HG03064 (cell line): Measurements from ENCODE around the gene LDB2.
"Not testable (repeated sequence)": the region's sequence is repeated elsewhere in the genome, so short reads cannot be mapped to it uniquely, and the experiment has no call there.

Experiments
- ATAC-seq: cut with Tn5 transposase; IDR thresholded peaks from one replicate; pipeline ENCODE4 v1.9.1; 2021; ENCODE audit warnings: low read depth; ENCODE audit not compliant: unreplicated experiment

Gene LDB2

DNA sequence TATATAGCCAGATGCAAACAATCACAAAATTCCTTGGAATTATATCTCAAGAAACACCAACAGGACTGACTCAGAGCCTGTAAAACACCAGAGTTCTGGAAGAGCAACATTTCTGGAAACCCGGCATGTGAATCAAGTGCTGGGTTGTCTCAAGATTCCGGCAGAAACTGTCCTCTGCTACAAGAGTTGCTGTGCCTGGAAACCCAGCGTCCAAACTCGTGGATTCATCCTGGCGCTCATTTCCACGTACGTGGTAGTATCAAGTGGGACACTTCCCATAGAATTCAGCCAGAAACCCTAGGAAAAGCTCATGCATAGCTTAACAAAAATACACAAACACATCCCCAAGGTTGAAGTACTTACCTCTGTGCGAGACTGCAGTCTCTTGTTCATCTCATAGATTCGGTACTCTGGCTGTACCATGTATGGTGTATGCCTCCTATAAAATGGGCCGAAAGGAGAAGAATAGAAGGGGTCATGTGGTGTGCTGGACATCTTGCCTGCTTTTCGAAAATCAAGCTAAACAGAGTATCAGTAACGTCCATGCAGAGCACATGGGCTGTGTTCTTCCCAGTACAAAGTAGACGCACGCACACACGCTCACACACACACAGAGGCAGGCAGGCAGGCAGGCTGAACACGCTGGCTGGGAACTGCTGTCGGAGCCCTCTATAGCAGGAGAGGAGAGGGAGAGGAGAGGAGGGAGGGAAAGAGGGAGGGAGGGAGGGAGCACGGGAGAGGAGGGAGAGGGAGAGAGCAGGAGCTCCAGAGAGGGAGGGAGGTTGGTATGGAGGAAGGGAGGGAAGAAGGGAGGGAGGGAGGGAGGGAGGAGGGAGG lies at the start of gene LDB2:
TSS of gene LDB2 (minus strand) at position 655 of the 837 bp plus-strand sequence.
- no peak for ATAC-seq

DNA sequence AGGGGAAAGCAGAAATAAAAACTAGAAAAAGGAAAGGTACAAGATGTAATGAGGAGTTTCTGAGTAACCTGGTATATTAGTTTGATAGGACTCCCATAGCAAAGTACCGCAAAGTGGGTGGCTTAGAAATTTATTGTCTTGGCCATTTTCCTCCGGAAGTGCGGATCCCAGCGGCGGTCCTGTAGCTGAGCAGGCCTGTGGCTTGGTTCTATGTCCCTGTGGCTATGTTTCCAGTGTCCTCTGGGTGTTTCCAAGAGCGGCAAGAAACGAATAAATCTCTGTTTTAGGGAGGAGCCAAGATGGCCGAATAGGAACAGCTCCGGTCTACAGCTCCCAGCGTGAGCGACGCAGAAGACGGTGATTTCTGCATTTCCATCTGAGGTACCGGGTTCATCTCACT lies 44.0 kb upstream of the LDB2 start:
- no peak for ATAC-seq

DNA sequence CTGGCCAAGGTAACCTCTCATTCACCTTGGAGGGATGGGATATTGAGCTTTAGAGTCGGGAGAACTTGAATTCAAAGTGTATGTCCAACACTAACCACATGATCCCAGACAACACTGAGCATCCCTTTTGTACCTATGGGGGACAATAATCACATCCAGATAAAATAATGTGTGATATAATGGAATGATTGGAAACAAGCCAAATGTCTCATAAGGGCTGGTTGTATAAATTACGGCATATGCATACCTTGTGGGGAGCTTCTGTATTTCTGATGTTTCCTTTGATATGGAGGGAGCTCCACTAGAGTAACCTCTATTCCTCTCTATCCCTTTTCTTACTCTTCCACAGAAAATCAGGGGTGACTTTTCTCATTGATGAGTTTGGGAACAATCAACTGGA lies 40.7 kb upstream of the LDB2 start:
- ATAC-seq = no peak

DNA sequence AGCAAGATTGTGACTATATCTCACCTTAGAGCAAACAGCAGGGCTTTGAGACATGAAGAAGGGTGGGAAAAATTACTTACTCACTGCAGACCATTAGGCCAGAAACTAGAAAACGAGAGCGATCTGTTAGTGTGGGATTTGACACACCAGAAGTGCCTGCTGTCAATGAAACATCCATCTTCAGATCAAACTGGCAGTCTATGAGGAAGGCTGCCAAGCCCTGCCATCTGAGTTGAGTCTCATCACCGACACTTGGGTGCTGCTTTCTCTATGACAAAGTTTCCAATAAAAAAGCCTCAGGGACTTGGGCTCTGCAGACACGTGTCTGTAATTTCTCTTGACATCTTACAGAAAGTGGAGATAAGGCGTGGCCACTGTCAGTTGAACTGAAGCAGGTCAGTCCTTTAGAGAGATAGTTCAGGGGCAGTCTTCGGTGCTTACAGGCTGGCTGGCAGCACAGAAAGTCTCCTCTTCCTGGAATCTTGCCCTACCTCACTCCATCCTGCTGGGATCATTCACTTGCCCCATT lies 40.1 kb upstream of the LDB2 start:
- no peak for ATAC-seq

DNA sequence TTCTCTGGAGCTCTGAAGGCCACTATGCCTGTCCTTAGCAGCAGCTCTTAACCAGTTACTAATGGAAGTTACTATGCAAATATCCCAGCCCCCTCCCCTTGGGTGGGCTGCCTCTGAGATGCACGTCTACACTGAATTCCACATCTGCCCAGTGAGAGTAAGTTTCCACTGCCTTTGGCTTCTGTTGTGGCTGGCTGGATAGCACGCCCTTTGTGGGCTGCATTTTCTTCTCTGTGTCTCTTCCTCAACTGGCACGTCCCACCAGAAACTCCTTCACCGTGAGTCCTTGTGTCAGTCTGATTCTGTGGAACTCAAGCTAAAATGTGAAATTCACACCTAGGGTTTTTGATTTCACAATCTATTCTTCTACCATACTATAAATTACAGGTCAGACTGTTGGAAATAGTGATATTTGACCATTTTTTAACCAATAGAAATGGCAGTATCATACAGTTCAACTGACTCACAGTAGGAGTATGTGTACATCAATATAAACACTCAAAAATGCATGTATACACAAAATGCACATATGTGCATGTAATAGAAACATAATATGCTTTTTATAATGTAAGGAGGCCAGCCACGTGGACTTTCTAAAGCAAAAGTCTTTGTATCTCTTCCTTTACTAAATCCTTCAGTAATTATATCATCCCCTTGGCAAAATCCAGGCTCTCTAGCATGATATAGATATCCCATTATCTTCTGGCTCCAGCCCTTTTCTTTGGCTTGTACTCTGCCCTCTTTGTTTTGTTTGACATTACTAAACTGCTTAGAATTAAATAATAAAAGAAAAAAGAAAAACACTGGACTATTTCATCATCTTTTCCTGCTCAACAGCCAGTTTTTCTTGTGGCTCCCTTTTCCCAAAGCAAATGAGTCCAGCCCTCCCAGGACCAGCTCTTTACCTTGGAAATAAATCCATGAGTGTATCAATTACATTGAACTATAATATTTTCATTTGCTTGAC lies 33.2 kb upstream of the LDB2 start:
- ATAC-seq = no peak

DNA sequence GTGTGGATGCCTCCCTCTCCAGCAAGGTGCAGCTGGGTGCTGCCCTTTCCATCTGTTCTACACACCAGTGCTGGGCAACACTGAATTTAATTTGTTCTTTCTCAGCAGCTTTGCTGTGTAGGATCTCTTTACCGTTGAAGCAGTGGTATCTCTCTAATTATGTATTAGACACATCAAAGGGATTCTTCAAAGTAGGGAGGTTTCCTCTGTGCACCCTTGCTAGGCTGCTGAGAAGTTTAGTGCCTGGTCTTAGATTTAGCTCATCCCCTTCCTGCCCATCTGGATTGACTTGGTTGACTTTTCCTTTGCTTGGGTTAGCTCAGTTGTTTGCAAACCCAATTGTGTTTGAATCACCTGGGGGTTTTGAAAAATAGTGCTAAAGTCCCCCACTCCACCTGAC lies 27.8 kb upstream of the LDB2 start:
- no peak for ATAC-seq

DNA sequence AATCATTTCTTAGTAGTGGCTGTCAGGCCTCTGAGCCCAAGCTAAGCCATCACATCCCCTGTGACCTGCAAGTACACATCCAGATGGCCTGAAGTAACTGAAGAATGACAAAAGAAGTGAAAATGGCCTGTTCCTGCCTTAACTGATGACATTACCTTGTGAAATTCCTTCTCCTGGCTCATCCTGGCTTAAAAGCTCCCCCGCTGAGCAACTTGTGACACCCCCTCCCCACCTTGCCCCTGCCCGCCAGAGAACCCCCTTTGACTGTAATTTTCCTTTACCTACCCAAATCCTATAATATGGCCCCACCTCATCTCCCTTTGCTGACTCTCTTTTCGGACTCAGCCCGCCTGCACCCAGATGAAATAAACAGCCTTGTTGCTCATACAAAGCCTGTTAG lies 20.3 kb upstream of the LDB2 start:
- ATAC-seq = not testable (repeated sequence)

DNA sequence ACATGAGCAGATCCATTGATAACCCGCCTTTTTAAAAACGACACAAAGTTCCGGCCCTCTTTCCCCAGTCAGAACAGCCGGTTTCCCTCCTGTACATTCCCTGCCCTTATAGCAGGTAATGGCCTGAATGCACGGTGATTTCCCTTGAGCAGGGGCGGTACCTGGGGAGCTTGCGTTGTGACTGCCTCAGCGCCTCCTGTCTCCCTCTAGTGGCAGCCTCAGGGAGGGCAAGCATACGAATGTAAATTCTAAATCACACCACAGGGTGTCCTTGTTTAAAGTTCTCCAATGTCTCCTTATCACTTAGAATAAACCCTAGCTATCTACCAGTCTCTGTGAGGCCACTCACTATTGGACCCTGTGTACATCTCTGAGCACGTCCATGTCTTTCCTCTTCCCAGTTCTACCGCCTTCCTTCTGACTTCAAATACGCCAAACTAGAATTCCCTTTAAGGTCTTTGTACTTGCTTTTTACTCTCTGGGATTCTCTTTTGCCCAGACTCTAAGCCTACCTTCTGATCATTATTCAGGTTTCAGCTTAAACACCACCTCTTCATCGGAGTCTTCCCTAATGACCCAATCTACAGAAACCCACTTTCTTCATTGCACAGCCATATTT lies 18.4 kb upstream of the LDB2 start:
- peak; percentile 97 for ATAC-seq

DNA sequence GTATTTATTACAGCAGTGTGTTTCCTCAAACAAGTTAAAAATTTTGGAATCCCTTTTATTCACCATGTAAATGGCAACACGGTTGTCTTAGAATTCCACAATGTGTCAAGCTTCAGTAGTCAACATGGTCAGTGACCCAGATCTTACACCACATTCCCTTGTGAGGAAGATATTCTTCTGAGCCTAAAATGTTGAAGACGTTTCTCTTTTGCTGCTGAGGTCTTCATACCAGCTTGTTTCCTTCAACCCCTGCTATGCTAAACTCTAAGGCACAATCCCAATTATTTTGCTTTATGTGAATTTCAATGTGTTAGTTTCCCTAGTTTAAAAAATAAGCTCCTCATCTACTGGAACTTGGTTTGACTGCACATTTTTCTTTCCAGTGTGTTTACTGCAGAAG lies 17.6 kb upstream of the LDB2 start:
- no peak for ATAC-seq

DNA sequence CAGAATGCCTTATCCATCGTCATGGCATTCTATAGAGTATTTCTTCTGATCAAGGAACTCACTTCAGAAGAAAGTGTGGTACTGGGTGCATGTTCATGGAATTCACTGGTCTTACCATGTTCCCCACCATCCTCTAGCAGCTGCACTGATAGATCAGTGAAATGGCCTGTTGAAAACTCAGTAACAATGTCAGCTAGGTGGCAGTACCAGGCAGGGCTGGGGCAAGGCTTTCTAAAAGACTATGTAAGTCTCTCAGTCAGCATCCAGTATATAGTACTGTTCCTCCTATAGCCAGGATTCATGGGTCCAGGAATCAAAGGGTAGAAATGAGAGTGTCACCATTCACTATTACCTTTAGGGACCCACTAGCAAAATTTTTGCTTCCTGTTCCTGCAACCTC lies 15.8 kb upstream of the LDB2 start:
- ATAC-seq = no peak

DNA sequence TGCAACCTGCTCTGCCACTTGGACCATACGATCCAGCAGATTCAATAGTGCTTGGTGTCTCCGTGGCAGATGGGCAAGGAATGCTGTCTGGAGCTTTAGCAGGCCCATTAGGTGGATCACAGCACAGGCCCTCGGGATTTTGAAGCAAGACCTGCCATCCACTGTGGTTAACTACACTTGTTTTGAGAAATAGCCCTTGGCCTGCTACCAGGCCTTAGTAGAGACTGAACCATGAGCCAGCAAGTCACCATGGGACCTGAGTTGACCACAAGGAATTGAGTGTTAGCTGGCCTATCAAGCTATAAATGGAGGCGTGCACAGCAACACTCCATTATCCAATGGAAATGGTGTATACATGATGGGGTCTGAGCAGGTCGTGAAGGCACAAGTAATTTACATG lies 14.5 kb upstream of the LDB2 start:
- ATAC-seq = no peak

DNA sequence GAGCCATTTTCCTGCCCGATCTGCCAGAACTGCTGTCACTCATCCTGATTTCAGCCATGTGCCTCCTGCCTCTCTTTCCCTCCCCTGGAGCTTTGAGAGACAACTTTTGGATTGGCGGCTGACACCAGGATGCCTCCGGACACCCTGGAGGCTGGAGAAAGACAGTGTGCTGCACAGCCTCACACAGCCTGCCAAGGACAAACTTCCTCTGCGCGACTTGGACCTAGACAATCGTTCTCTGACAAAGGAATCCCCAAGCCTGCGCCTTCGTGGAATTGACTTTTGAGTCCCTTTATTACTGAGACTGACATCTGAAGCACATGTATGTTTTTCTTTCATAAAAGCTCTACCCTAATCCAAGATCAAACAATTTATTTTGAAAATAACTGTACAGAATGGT lies 10.8 kb upstream of the LDB2 start:
- no peak for ATAC-seq

DNA sequence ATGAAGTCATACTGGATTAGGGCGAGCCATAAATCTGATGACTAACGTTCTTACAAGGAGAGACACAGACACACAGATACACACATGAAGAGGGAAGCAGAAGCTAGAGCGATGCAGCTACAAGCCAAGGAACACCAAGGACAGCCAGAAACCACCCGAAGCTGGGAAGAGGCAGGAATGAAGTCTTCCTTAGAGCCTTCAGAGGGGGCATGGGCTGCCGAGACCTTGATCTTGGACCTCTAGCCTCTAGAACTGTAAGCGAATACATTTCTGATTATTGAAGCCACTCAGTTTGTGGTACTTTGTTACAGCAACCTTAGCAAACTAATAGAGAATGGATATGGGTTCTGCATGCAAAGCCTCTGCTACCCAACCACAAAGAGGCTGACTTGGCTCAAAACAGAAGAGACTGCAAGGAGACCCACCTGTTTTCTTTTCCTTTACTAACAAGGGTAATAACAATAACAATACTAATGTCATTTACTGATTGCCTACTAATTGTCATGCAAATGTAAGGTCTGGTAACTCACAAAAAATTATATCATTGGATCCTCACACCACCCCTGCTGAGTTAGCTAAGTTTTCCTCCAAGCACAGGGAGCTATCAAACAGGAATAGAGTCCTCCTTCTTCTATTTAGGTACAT lies 10.1 kb upstream of the LDB2 start:
- ATAC-seq = no peak

DNA sequence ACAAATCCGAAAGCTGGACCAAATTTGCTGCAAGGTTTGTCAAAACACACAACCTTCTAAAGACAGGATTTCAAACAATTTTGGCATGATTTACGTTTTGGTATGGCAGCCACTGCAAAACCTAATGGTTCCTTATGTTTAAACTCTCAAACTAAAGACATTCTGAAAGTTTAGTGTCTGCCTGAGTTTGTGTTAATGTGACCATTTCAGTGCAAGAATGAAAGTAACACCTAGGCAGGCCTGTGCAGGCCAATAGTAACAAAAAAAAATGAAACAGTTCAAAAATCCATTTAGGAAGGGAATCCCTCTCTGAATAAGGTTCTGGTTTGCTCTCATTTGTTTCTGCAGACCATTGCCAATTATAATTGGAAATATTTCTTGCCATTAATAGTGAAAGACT lies 1.9 kb upstream of the LDB2 start:
- ATAC-seq = no peak

DNA sequence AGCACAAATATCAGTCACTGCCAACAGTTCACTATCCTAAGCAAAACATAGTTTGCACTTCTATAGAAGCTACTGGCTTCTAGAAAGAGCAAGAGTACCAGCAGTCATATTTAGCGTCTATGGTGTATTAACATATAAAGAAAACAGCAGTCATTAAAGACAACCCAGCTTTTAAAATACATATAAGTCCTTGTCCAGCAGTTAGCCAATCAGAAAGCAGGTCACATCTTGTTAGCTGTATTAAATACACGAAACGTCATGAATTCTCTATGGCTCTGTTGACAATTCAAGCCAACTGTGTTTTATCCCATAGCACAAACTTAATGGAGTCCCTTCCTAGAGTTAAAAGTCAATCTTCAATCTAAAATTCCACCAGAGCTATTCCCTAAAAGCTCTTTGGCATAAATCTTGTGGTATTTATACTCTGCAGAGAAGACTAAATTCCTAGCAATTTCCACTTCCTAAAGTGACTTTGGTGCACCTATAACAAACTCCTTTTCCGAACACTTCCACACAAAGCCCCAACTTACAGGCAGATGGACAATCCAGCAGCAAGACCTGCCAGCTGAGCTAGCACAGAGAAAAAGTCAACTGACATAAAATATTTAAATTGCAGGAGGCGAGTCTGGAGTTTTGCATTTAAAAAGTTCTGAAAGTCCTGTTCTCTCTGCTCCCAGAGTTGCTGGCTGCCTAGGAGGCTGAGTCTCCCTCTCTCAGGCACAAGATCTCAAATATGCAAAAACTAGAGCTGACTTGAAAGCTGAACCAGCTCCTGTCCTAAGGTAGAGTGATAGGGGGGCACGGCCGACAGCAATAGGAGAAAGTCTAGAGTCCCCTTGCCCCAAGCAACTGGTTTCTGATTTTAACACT lies 1.3 kb downstream of the LDB2 start:
- no peak for ATAC-seq

DNA sequence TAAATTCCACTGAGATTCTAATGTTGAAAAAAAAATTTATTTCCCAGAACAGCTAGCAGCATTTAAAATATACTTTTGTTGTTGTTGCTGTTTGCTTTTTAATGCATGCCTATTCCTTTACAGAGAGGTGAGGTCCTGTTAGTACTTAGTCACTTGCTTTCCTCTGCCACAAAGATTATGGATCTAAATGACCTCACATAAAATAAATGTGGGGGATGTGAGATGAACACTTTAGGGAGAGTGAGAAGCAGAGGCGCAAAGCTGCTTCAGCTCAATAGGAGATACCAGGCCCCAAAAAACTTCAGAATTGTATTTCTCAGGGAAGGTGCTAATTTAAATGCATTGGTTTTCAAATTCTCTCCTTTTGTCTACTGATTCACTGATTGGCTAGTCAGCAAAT lies 4.0 kb downstream of the LDB2 start:
- ATAC-seq = no peak

DNA sequence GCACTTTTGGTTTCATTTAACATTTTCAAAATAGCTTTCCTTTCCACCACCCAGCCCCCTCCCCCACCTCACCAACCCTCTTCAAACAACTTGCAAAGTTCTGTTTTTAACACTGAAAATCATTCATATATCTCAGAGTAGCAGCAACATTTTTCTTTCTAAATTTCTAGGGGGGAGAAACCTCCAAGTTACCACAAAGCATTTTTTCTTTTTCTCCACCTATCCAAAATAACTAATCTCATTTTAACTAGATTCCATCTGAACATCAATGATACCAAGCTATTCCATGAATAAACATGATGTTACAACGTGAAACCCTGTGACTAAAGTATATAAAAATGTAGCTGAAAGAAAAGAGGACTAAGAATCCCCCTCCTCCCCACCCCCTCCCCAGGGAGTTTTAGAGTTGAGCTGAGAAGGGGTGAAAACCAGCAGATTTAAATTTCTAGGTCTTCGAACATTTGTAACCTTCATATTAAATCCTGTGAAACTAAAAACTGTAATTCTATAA lies 5.2 kb downstream of the LDB2 start:
- ATAC-seq = no peak

DNA sequence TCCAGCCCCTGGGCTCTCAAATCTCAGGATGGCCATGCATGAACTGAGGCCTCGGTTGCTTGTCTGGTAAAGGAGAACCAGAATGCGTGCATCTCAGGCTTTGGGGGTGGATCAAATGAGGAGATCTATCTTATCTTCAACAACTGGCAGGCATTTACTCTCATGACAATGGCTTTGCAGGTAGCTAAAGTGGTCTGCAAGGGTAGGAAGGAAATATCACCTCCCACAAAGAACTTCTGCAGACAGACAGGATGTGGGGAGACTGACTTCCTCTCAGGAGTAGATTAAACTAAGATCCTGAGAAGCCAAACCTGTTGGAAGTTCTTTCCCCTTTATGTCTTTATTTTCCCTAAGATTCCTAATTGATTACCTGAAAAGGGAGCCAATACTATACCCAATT lies 7.8 kb downstream of the LDB2 start:
- no peak for ATAC-seq

DNA sequence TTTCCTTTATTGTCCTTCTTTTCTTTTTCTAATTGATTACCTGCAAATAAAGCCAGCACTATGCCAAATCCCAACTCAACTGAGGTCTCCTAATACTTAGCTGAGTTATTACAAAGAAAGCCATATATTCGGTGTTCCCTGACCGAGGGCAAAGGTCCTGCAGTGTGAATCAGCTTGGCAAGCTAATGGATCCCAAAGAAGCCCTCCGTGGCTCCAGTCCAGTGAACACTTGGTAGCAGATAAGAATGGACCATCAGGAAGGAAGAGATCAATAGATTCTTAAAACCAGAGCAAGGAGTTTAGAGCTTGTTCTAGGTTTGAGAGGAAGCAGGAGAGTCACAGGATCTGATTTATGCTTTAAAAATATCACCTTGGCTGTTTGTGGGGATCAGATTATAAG lies 8.5 kb downstream of the LDB2 start:
- ATAC-seq = no peak
